GM10847 (cell line): ENCODE data around the gene SIGLEC9.
A peak's percentile ranks its signal among the peaks of the same experiment; 100 is the strongest.

Experiments used
- POLR2A ChIP-seq: IDR thresholded peaks from 2 replicates; pipeline ENCODE4 v1.6.1; 2011; ENCODE audit not compliant: insufficient read length; ENCODE audit errors: extremely low read depth

Gene SIGLEC9

DNA sequence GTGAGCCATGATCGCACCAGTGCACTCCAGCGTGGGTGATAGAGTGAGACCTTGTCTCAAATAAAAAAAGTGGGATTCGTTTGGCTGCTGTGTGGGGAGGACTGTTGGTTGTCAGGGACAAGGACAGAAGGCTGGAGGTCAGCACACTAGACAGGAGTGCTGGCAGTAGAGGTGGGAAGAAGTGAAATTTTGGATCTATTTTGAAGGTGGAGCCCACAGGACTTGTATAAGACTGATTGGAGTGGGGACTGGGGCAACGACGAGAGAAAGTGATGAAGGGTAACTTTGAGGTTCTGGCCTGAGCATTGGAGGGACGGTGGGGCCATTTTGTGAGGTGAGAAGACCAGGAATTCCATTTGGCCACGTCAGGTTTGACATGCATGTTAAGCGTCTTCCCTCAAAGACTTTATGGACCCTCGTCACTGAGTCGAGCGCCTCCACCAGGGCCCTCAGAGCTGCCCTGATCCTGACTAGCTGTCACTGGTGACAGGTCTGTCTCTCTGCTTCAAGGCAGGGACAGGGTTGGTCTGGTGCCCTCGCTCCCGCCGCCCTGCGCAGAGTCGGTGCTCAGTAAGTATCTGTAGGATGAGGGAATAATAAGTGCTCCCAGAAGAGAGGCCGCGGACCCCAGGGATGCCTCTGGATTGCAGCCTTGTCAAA, 17.2 kb upstream of the SIGLEC9 start:
- TF ChIP-seq POLR2A = no peak

DNA sequence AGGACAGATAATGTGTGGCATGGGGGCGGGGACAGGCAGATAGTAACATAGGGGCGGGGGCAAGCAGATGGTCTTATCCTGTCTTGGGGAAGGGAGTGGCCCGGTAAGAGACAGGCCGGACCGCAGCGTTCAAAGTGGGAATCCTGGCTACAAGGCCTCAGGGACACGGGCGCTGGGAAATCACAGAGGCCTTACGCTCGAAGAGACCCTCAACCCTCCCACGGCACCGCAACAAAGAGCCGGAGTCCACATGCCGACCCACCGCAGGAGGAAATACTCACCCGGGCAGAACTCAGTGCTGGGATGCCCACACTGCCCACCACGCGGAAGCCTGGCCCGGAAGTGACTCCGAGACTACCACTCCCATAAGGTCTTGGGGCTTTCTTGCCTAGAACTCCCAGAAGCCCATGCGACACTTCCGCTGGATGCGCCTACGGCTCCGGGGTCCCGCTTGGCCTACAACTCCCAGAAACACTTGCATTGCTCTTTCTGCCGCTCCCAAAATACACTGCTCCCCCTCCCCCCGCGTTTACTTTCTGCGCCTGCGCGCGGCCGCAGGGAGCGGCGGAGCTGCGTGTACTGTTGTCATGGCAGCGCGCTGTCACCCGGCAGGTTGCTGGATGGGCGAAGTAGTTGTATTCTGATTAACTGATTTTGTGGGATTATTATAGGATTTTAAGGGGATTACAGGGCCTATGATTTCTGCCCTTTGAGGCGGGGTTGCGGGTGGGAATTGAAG, 16.5 kb upstream of the SIGLEC9 start, which contains the start of gene CTU1:
Gene CTU1 (minus strand): TSS at position 344 of the 739 bp plus-strand sequence. CDS start 3,840 bp downstream, outside the sequence.
- TF ChIP-seq POLR2A = peak; percentile 51

DNA sequence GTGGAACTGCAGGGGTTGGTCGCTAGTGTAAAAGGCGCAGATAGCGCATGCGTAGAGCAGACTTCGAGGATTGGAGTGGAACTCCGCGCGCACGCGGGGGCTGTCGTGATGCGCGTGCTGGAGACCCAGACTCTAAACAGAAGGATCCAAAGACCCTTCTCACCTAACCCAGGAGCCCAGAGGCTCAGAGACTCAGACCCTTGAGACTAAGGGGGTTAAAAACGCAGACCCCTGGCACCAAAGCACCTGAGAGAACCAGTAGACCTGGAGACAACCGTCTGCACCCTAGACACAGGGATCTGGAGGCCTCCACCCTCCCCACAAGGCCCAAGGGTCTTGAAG, 15.9 kb upstream of the SIGLEC9 start:
- TF ChIP-seq POLR2A = no peak

DNA sequence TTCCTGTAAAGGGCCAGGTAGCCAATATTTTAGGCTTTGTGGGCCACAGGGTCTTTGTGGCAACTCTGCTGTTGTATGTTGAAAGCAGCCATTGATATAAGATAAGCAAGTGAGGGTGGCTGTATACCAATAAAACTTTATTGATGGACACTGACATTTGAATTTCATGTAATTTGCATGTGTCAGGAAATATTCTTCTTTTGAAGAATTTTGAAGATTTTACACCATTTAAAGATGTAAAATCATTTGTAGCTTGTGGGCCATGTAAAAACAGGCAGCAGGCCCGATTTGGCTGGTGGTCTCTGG, 14.1 kb upstream of the SIGLEC9 start:
- TF ChIP-seq POLR2A = no peak

DNA sequence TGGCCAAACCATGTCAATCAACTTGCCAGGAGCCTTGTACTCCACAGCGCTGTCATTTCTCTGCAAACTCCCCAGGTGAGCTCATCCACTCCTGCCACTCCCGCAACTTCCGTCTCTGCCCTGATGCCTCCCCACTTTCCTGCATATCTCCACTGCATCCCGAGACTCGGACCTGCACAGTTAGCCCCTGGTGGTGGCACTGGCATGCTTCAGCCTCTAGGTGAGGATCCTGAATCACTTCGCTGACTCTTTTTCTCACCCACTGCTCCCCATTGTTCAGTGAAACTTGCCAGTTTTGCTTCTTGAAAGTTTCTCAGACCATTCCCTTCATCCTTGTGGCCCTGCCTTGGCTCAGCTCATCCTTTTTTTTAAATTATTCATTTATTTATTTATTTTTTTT, 13.1 kb upstream of the SIGLEC9 start:
- no peak for TF ChIP-seq POLR2A

DNA sequence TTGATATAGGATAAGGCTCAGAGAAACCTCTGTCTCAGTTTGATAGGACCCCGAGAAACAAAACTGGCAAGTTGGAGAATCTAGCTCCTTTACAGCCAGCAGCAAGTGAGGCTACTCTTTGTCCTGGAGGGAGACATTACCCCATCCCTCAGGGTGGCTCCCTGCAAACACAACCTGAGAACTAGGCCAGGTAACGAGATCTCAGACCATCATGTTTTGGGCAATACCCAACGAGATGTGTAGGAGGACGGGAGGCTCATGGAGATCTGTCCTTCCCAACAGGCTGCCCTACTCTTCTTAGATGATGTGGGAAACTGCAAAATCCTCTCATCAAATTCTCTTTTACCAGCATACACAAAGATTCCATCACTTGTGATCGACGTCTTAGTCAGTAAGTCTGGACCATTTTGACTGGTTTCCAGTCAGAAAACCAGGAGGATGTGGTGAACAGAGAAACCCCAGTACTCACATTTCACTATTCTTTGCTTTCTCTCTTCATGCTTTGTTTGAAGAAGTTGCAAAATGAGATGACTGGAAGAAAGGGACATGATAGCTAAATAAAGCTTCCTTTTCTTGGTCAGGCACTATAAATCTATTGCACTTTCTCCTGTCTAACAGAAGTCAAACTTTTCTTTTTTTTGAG, 10.5 kb upstream of the SIGLEC9 start:
- no peak for TF ChIP-seq POLR2A

DNA sequence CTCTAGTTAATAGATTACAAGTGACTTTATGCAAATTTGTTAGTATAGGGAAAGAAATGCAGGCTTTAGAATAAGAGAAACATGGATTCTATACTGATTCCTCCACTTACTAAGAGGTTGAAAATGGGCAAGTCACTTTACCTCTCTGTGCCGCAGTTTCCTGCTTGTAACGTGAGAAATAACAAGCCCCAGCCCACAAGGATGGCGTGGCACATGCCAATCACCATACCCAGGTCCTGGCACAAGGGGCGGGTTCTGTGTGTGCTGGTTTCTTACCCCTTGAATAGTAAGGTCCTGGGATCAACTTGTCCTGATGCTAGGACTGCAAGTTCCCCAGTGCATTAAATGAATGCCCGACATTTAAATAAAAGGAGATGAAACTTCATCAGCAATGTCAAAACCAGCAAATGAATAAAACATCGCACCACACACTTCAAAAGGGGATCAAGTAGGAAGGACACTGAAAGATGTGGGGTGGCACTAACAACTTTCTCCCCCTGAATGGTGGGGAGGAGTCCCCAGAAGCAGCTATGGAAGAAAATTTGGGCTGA, 7.9 kb upstream of the SIGLEC9 start:
- TF ChIP-seq POLR2A = no peak

DNA sequence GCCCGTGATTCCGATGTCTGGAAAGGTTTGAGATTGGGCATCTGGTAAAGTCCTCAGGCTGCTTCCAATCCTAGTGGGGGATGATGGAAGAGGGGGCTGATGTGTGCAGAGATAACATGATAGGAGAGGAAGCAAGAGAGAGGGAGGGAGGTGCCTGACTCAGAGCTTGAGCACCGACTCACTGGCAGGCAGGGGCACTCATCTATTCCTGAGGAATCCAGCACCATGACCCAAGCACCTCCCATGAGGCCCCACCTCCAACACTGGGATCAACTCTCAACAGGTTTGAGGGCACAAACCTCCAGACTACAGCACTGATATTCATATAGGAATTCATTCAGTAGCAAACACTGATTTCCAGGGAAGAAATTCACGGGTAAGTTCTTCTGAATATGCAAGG, 5.6 kb upstream of the SIGLEC9 start:
- TF ChIP-seq POLR2A = no peak

DNA sequence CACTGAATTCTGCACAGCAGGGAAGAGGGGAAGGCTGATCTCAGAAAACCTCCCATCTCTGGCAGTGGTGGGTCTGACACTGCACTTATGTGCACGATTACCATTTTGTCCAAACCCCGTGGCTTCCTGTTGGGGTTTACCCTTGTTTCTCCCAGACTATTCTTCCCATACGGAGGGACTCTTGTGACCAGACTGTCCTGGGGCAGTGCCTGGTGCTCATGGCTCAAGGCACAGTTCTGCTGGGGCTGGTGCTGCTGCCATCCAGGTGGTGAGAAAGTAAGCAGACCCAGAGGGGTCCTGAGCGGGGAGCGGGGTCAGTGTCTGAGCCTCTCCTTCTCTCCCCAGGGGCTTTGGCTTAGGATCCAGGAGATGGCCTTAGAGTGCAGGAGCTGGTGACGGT, 5.1 kb upstream of the SIGLEC9 start:
- TF ChIP-seq POLR2A = no peak

DNA sequence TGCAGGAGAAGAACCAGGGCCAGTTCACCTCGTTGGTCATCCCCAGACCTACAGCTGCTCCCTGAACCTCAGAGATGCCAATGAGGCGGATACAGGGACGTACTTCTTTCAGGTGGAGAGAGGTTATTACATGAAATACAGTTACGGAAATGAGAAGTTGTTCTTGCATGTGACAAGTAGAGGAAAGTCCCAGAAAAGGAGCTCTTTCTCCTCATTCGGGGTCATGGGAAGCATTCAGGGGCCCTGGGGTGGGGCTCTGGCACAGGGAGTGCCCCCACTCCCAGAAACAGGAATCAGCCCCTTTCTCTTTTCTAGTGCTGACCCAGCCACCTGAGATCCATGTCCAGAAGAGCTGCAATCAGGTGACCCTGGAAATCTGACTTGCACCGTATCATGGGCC, 4.5 kb upstream of the SIGLEC9 start:
- no peak for TF ChIP-seq POLR2A

DNA sequence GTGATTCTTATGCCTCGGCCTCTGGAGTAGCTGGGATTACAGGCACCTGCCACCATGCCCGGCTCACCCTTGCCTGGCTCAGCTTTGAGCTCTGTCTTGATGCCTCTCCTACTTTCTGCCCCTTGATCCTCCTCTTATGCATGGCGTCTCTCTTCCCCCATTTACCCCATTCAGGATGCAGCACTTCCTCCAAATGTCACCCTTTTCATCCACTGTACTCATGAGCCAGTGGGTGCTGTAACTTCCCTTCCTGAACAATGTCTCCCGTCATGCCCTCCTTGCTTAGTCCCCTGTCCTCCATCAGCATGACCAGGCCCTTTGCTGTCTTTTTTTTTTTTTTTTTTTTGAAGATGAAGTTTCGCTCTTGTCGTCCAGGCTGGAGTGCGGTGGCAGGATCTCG, 3.4 kb upstream of the SIGLEC9 start:
- no peak for TF ChIP-seq POLR2A

DNA sequence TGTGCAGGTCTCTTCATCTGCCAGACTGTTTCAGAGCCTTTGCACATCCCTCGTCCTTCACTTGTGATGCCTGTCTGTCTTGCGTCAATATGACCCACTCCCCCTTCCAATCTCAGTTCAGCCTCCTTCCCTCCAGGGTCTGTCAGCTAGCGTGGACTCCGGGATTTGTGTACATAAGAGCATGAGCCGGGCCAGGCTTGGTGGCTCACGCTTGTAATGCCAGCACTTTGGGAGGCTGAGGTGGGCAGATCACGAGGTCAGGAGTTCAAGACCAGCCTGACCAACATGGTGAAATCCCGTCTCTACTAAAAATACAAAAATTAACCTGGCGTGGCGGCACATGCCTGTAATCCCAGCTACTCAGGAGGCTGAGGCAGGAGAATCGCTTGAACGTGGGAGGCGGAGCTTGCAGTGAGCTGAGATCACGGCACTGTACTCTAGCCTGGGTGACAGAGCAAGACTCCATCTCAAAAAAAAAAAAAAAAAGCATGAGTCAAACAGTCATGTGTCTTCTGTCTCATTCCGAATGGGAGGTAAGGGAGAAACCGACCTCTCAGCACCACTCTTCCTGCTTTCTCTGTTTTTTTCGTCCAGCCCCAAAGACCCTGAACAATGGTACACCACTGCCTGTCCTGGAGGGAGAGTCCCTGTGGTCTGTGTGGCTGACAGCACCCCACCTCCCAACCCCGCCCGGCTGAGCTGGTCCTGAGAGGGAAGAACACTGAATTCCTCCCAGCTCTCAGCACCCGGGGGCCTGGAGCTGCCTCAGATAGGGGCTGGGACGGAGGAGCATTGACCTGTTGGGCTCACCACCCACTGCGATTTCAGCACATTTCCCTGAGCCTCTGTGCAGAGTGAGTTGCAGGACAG, 2.4 kb upstream of the SIGLEC9 start:
- TF ChIP-seq POLR2A = no peak

DNA sequence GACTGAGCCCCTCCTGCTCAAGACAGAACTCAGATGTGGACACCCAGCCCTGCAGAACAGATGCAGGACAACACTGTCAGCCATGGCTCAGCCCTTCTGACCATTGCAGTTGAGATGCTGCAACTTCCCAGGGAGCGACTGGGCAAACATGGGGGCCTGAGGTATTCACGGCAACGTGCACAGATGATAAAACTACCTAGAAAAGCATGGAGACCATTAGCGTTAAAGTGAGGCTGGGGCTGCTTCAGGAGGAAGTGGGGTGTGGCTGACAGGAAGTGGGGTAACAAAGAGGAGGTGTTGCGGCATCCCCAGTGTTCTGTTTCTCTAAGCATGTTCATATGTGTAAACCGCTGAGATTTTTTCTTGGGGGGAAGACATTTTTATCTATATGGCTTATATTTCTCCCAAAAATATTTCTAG, 1.3 kb upstream of the SIGLEC9 start:
- no peak for TF ChIP-seq POLR2A

DNA sequence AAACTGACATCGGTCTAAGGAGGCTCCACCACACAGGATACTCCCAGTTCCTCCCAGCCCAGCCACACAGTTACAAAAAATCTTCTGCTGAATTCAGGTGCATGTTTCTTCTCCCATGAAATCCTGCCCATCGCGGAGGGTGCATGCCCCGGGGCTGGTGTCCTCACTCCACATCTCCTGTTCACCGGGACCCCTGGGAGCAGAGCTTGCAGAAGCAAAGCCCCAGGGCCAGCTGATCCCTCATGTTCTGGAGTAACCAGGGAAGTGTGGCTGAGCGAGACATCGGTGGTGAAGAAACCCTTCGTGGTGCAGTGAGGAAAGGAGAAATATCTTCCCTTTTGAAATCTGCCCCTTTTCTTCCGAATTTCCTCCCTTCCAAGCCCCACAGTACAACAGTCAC, 904 bp upstream of the SIGLEC9 start:
- TF ChIP-seq POLR2A = no peak

DNA sequence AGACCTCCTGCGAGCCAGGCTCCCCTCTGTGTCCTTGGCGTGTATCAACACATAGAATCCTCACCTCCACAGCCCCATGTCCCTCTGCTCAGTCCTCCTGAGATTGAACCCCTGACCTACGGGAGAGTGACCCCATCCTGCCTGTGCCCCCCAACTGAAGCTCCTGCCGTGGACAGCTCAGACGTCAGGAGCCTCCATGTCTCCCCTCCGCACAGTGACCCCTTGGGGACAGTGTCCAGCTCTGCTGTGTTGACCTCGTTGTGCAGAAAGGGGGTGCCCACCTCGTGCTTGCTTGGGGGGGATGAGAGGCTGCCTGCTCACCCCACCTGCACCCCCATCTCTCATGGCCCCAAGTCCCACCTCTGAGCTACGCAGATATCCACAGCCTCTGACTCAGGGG, 490 bp upstream of the SIGLEC9 start:
- no peak for TF ChIP-seq POLR2A
